IPS-18a (cell line): ENCODE measurements around the gene TPH2.

Experiments
- H3K27ac ChIP-seq: one replicate; pipeline ENCODE4 v1.5.1; 2013; ENCODE audit warnings: low read length
- H3K27me3 ChIP-seq: one replicate; pipeline ENCODE4 v1.6.1; 2013; ENCODE audit warnings: mild to moderate bottlenecking, low read length; ENCODE audit not compliant: control insufficient read depth, insufficient read depth
- H3K36me3 ChIP-seq: one replicate; pipeline ENCODE4 v1.6.1; 2013; ENCODE audit warnings: low read depth, low read length; ENCODE audit not compliant: control insufficient read depth
- H3K4me1 ChIP-seq: one replicate; pipeline ENCODE4 v1.6.1; 2013; ENCODE audit warnings: low read depth, low read length; ENCODE audit not compliant: control insufficient read depth
- H3K4me3 ChIP-seq: one replicate; pipeline ENCODE4 v1.5.1; 2013; ENCODE audit warnings: low read length
- H3K9ac ChIP-seq: one replicate; pipeline ENCODE4 v1.6.1; 2013; ENCODE audit warnings: mild to moderate bottlenecking, low read length, moderate library complexity
- H3K9me3 ChIP-seq: one replicate; pipeline ENCODE4 v1.6.1; 2013; ENCODE audit warnings: low read depth, low read length; ENCODE audit not compliant: control insufficient read depth

The TPH2 gene

DNA sequence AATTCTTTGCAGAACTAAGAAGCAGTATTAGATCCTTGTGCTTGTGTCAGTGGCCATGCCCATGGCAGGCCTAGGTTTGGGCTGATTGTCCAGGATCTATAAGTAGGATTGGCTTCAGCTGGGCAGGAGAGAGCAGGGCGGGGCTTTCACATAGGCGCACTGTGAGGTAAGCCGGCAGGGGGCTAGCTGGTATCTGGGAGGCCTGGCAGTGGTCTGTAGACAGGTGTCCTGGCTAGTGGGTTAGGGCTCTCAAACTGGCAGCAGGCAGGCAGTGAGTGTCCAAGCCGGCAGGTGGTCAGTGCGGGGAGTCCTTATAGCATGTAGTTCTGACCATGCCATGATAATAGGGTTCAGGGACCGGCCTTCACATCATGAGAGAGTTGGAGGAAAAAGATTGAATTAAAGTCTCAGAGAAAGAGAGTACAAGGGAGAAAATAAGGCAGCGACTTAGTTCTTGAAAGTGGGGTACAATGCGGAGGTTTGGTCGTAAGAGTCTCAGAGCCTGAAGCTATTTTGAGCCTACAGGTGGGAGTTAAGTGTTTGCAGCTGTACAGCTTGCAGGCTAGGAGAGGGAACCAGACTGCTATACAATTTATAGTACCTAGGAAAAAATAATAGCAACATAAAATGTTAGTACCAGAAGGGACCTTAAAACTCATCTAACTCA is 137.4 kb downstream of the TPH2 start:
- Histone ChIP-seq H3K27ac (no peak overlapping the region), H3K27me3 (no peaks in the 10 kb centered on the region), H3K9me3 (peaks cover 4% of the 10 kb centered on the region), H3K36me3 (no peaks in the 10 kb centered on the region), H3K4me3 (no peak overlapping the region), H3K9ac (no peak overlapping the region), H3K4me1 (no peaks in the 10 kb centered on the region)

DNA sequence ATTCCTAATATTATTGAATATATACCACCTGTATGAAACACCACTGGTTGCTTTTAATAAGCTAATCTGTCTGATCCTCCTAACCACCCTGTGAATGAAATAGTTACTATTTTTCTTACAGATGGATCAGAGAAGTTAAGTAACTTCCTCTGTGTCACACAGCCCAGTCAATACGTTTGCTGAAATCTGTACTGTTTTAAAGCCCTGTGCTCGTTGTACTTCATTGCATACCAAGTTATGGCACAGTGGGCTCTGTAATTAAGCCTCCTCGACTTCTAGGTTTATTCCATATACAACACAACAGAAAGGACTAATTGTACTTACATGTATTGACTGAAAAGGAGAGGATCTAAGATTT is 137.9 kb downstream of the TPH2 start:
- Histone ChIP-seq H3K36me3 (no peaks in the 10 kb centered on the region), H3K27me3 (no peaks in the 10 kb centered on the region), H3K4me3 (no peak overlapping the region), H3K4me1 (no peaks in the 10 kb centered on the region), H3K27ac (no peak overlapping the region), H3K9me3 (no peaks in the 10 kb centered on the region), H3K9ac (no peak overlapping the region)

DNA sequence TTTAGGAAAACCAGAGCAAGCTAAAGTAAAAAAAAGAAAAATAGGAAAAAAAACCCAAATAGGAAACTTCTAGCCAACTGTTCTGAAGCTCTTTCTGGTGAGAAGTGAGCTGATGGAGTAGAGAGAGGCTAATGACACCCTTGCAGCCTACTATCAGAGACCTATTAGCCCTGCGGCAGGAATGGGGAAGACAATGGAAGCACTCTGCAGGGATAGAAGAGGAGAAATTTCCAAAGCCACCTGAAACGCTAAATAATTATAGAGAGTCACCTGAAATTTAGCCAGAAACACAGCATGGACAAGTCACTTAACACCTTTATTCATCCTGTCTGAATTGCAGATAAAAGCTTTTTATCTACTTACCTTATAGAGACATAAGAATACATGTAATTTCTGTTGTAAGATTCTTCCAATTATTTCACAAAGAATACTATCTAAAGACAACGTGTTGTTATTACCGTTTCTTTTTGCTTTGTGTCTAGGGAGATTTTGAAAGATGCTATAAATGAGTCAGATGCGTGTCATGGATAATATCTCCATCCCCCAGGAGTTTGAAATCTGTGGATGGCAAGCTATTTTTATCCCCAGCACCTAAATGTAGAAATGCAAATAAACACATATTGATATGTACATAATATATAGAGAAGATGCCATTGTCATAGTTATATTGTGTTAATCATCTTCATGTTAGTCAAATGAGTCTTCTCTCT is 138.6 kb downstream of the TPH2 start:
- H3K36me3 ChIP-seq: no peaks in the 10 kb centered on the region
- H3K9me3 ChIP-seq: no peaks in the 10 kb centered on the region
- H3K27me3 ChIP-seq: no peaks in the 10 kb centered on the region
- no peak overlapping the region for H3K4me3 ChIP-seq
- no peak overlapping the region for H3K9ac ChIP-seq
- no peak overlapping the region for H3K27ac ChIP-seq
- H3K4me1 ChIP-seq: no peaks in the 10 kb centered on the region

DNA sequence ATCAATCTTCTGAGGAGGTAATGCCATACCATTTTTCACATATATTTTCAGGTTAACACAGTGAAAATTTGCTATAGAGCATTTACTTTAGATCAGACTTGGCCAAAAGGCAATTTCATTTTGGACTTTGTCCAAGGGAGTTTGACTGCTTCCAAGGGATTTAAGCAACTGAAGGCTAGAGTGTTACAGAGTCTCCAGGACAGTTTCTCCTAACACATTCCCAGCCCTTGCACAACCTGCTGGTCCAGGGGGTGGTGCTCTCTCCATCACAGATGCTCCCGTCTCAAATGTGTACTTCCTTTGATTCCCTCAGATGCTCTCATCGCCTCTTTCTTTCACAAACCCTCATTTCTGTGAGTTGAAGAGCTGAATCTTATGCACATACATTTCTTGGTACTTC is 143.1 kb downstream of the TPH2 start:
- peaks cover 8% of the 10 kb centered on the region for H3K4me1 ChIP-seq
- H3K9ac ChIP-seq: no peak overlapping the region
- no peak overlapping the region for H3K27ac ChIP-seq
- no peaks in the 10 kb centered on the region for H3K27me3 ChIP-seq
- H3K9me3 ChIP-seq: no peaks in the 10 kb centered on the region
- no peak overlapping the region for H3K4me3 ChIP-seq
- no peaks in the 10 kb centered on the region for H3K36me3 ChIP-seq
